Esophagus (tissue), 2 donors: ENCODE data around the gene ZNF544. TPM values are rescaled to one million over a fixed set of nuclear protein-coding genes. Genes with fewer than 3 reads are reported as not detected.
"Not testable (repeated sequence)": the region's sequence is repeated elsewhere in the genome, so short reads cannot be mapped to it uniquely, and the experiment has no call there.

Source experiments
- H3K27ac ChIP-seq, 2 donors: one replicate each; pipeline ENCODE4 v1.5.1; 2013; ENCODE audit warnings: low read depth in 2 of 2, mild to moderate bottlenecking in 2 of 2, inconsistent platforms in 1 of 2, low read length in 1 of 2, moderate library complexity in 1 of 2
- H3K27me3 ChIP-seq, 2 donors: one replicate each; pipeline ENCODE4 v1.6.1; 2013; ENCODE audit warnings: low read length in 2 of 2, control low read depth in 1 of 2, mild to moderate bottlenecking in 1 of 2; ENCODE audit not compliant: insufficient read depth in 2 of 2, control insufficient read depth in 1 of 2
- H3K36me3 ChIP-seq, 2 donors: one replicate each; pipeline ENCODE4 v1.6.1; 2013; ENCODE audit warnings: low read length in 1 of 2; ENCODE audit not compliant: control insufficient read depth in 2 of 2, insufficient read depth in 2 of 2
- H3K4me1 ChIP-seq, 2 donors: one replicate each; pipeline ENCODE4 v1.6.1; 2013; ENCODE audit warnings: low read length in 1 of 2; ENCODE audit not compliant: control insufficient read depth in 2 of 2, insufficient read depth in 2 of 2
- H3K4me3 ChIP-seq, 2 donors: one replicate each; pipeline ENCODE4 v1.5.1; 2013; ENCODE audit warnings: low read length in 2 of 2, mild to moderate bottlenecking in 2 of 2, low read depth in 1 of 2, moderate library complexity in 1 of 2
- H3K9me3 ChIP-seq, 2 donors: one replicate each; pipeline ENCODE4 v1.6.1; 2013; ENCODE audit warnings: mild to moderate bottlenecking in 2 of 2, low read depth in 1 of 2, low read length in 1 of 2, moderate library complexity in 1 of 2; ENCODE audit not compliant: control insufficient read depth in 2 of 2, insufficient read depth in 1 of 2
- WGBS, 2 donors: extraction: QIAGEN DNeasy Blood & Tissue Kit; methylation state at CpG; one replicate each; pipeline ENCODE4 v1.1.7; 2013; 5-methylcytosine and 5-hydroxymethylcytosine counted together
- polyA plus RNA-seq, 2 donors: library from polyadenylated mRNA; stranded (reverse); fragments of 200-250 nt; gene quantifications; one replicate each; pipeline ENCODE4 v1.2.3, GENCODE V29; 2013
- donor health status: healthy with polysubstance abuse.
- donor health status: Bipolar disorder and iron deficiency.

ZNF544 gene
- polyA plus RNA-seq, 2 donors = 14.7 to 17.9 TPM

- Histone ChIP-seq H3K27me3 (no peaks in the 10 kb centered on the region), H3K27ac (no peak overlapping the region), H3K36me3 (peaks cover 41 to 66% of the 10 kb centered on the region in 2 donors), H3K9me3 (peaks cover 34 to 65% of the 10 kb centered on the region in 2 donors), H3K4me1 (no peaks in the 10 kb centered on the region), H3K4me3 (no peak overlapping the region)
- WGBS, 2 donors = 99% methylated on average over 6 of the region's 6 CpGs
Measured at GRCh38 chr19:58243351-58243750, 14.6 kb downstream of the ZNF544 start.

- 94 to 97% methylated on average over 3 of the region's 3 CpGs for WGBS, 2 donors
- Histone ChIP-seq H3K4me3 (no peak overlapping the region), H3K27me3 (no peaks in the 10 kb centered on the region), H3K4me1 (no peaks in the 10 kb centered on the region), H3K9me3 (peaks cover 25 to 64% of the 10 kb centered on the region in 2 donors), H3K27ac (no peak overlapping the region), H3K36me3 (peaks cover 43 to 54% of the 10 kb centered on the region in 2 donors)
Measured at GRCh38 chr19:58248886-58249285, 20.2 kb downstream of the ZNF544 start.

GRCh38 chr19:58252102-58252685 lies 23.5 kb downstream of the ZNF544 start:
- no peaks in the 10 kb centered on the region for H3K27me3 ChIP-seq
- peaks cover 23 to 35% of the 10 kb centered on the region in 2 donors for H3K36me3 ChIP-seq
- 96 to 97% methylated on average over 2 of the region's 2 CpGs for WGBS, 2 donors
- no peak overlapping the region for H3K27ac ChIP-seq
- H3K9me3 ChIP-seq = peaks cover 20 to 60% of the 10 kb centered on the region in 2 donors
- H3K4me1 ChIP-seq = no peaks in the 10 kb centered on the region
- peak overlapping the region in 1 of 2 donors; percentile 3 for H3K4me3 ChIP-seq

- H3K27ac ChIP-seq, H3K27me3 ChIP-seq, H3K4me3 ChIP-seq, H3K4me1 ChIP-seq: not testable (repeated sequence)
- Histone ChIP-seq H3K36me3 (peaks cover 21 to 36% of the 10 kb centered on the region in 2 donors), H3K9me3 (peaks cover 51 to 73% of the 10 kb centered on the region in 2 donors)
- 89 to 92% methylated on average over 4 of the region's 4 CpGs for WGBS, 2 donors
Measured at GRCh38 chr19:58258259-58258658, 29.5 kb downstream of the ZNF544 start.

- Histone ChIP-seq H3K27me3 (peaks cover 0 to 4% of the 10 kb centered on the region in 2 donors), H3K27ac (no peak overlapping the region), H3K9me3 (peaks cover 54 to 77% of the 10 kb centered on the region in 2 donors), H3K4me3 (no peak overlapping the region), H3K4me1 (no peaks in the 10 kb centered on the region), H3K36me3 (peaks cover 17 to 23% of the 10 kb centered on the region in 2 donors)
- WGBS, 2 donors = 96 to 97% methylated on average over 3 of the region's 3 CpGs
Measured at GRCh38 chr19:58261600-58261967, 32.9 kb downstream of the ZNF544 start.

GRCh38 chr19:58261968-58262921 lies 33.5 kb downstream of the ZNF544 start:
- peaks cover 0 to 4% of the 10 kb centered on the region in 2 donors for H3K27me3 ChIP-seq
- peaks cover 17 to 23% of the 10 kb centered on the region in 2 donors for H3K36me3 ChIP-seq
- peaks cover 51 to 75% of the 10 kb centered on the region in 2 donors for H3K9me3 ChIP-seq
- H3K27ac ChIP-seq = no peak overlapping the region
- 98% methylated on average over 19 of the region's 19 CpGs for WGBS, 2 donors
- H3K4me1 ChIP-seq = no peaks in the 10 kb centered on the region
- no peak overlapping the region for H3K4me3 ChIP-seq

GRCh38 chr19:58262922-58263296 lies 34.2 kb downstream of the ZNF544 start:
- Histone ChIP-seq H3K27me3 (peaks cover 0 to 4% of the 10 kb centered on the region in 2 donors), H3K4me1 (no peaks in the 10 kb centered on the region), H3K9me3 (peaks cover 44 to 72% of the 10 kb centered on the region in 2 donors), H3K27ac (no peak overlapping the region), H3K36me3 (peaks cover 11 to 20% of the 10 kb centered on the region in 2 donors), H3K4me3 (no peak overlapping the region)
- 98 to 99% methylated on average over 7 of the region's 7 CpGs for WGBS, 2 donors

GRCh38 chr19:58265100-58265499 lies 36.4 kb downstream of the ZNF544 start:
- Histone ChIP-seq H3K9me3 (peaks cover 29 to 63% of the 10 kb centered on the region in 2 donors), H3K36me3 (peaks cover 0 to 13% of the 10 kb centered on the region in 2 donors), H3K4me1 (no peaks in the 10 kb centered on the region), H3K4me3 (no peak overlapping the region), H3K27me3 (peaks cover 0 to 4% of the 10 kb centered on the region in 2 donors), H3K27ac (no peak overlapping the region)
- WGBS, 2 donors = 97 to 100% methylated on average over 3 of the region's 3 CpGs

GRCh38 chr19:58268344-58268743 lies 39.6 kb downstream of the ZNF544 start:
- no peak overlapping the region for H3K27ac ChIP-seq
- H3K36me3 ChIP-seq = peaks cover 0 to 5% of the 10 kb centered on the region in 2 donors
- no peak overlapping the region for H3K4me3 ChIP-seq
- H3K9me3 ChIP-seq = peaks cover 18 to 50% of the 10 kb centered on the region in 2 donors
- no peaks in the 10 kb centered on the region for H3K4me1 ChIP-seq
- peaks cover 0 to under 1% of the 10 kb centered on the region in 2 donors for H3K27me3 ChIP-seq
- WGBS, 2 donors = 92 to 94% methylated on average over 3 of the region's 3 CpGs
